Astrocyte of the spinal cord (primary cell): ENCODE results near the gene ARPC5.
A peak's percentile ranks its signal among the peaks of the same experiment; 100 is the strongest.
"Not testable (repeated sequence)": the region's sequence is repeated elsewhere in the genome, so short reads cannot be mapped to it uniquely, and the experiment has no call there.

Source experiments
- DNase-seq: peaks from one replicate; pipeline ENCODE4 v3.0.0; 2011; ENCODE audit warnings: low read depth, low spot score
- H3K4me3 ChIP-seq: 2 replicates; pipeline ENCODE4 v1.5.1; 2011; ENCODE audit warnings: low read depth, mild to moderate bottlenecking, low read length, moderate library complexity
- CTCF ChIP-seq: IDR thresholded peaks from 2 replicates; pipeline ENCODE4 v1.5.1; 2012; ENCODE audit warnings: low read depth, mild to moderate bottlenecking, low read length, inconsistent platforms
- in situ Hi-C: cut with HindIII; loops from 2 replicates; pipeline ENCODE4 v1.10.0; 2017; ENCODE audit warnings: low sequenced_read_pairs

ARPC5 gene

GRCh38 chr1:183635606-183636333 is at the start of gene ARPC5:
TSS of gene ARPC5 (minus strand) at chr1:183635783. CDS start at chr1:183635659, 124 bp downstream.
- peak; percentile 99 for DNase-seq
- peak within 1 kb of the TSS; percentile 92 for H3K4me3 ChIP-seq
- no peak for TF ChIP-seq CTCF
- in situ Hi-C loops = no loop called here

DNA sequence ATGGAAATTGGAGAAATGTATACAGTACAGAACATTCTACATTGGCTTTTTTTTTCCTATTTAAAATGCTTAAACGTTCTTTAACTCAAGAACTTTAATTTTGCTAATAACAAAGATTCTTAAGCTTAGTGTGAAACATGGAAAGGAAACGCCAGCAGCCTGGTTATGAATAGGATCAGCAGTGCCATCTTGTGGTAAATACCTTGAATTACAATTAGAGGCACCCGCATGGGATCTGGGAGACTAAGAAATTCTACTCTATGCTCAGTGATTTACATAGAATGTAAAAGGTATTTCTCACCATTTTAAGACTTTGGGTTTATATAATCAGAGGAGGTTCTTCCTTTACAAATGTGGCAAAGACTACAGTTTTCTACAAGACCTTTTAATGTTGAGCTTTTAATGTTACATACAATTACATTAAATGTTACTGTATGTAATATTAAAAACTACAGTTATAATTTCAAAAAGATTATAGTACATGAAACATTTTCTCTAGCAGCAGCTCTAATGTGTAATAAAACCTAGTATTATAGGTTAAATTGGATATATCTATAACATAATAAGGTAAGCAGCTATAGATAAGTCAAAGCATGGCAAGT is 49.6 kb upstream of the ARPC5 start:
- in situ Hi-C loops = no loop called here
- H3K4me3 ChIP-seq = no peak overlapping the region
- TF ChIP-seq CTCF = peak; percentile 68
- DNase-seq = peak; percentile 65

GRCh38 chr1:183679363-183679762 is 43.8 kb upstream of the ARPC5 start:
- DNase-seq, in situ Hi-C loops, H3K4me3 ChIP-seq: not testable (repeated sequence)

DNA sequence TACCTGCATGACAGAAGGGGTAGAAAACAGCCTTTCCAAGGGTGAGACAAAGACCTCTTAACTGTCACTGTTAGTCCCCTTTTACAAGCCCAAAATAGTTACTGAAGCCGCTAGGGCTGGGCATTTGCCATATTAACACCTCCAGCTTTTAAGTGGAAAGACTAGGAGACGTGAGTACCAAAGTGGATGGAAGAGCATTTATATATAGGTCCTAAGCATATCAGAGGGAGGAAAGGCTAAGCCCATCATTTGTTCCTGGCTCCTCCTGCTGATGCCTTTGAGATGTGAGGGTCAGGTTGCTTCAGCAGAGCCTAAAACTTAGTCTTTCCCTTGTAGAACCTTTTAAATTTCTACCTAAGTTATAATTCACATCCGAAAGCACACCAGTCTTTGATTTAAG is 43.2 kb upstream of the ARPC5 start:
- no peak for DNase-seq
- in situ Hi-C loops = no loop called here
- TF ChIP-seq CTCF = no peak
- H3K4me3 ChIP-seq = no peak overlapping the region

GRCh38 chr1:183676586-183677189 is 41.1 kb upstream of the ARPC5 start:
- in situ Hi-C loops = no loop called here
- DNase-seq = no peak
- no peak for TF ChIP-seq CTCF
- H3K4me3 ChIP-seq = no peak overlapping the region

DNA sequence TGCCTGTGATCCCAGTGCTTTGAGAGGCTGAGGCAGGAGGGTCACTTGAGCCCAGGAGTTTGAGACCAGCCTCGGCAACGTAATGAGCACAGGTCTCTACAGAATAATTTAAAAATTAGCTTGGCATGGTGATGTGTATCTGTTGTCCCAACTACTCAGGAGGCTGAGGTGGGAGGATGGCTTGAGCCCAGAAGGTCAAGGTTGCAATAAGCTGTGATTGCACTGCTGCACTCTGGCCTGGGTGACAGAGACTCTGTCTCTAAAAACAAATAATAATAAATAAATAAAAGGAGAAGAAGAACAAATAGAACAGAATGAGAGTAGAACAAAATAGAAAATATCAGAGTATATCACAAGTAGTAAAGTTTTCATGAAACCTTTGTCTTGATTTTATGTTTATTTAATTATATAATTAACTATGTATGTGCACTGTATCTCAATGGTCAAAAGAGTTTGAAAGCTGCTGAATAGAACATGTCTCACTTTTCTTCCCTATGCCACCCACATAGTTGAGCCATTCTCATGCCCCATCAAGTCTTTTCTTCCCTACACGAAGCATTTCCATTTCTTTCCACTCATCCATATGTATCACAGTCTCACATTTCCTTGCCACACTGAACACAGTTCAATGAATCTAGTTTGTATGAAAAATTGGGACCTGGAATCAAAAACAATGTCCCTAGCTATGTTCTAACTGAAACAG is 40.5 kb upstream of the ARPC5 start:
- TF ChIP-seq CTCF = no peak
- DNase-seq = no peak
- in situ Hi-C loops = no loop called here
- H3K4me3 ChIP-seq = no peak overlapping the region
